HG03025 (cell line): ENCODE results near the gene MYRIP.
A peak's percentile ranks its signal among the peaks of the same experiment; 100 is the strongest.

Source experiments
- ATAC-seq: cut with Tn5 transposase; IDR thresholded peaks from one replicate; pipeline ENCODE4 v1.9.1; 2021; ENCODE audit warnings: mild to moderate bottlenecking, moderate library complexity; ENCODE audit not compliant: unreplicated experiment, low FRiP score

The MYRIP gene

GRCh38 chr3:40169983-40170382 lies 360.6 kb downstream of the MYRIP start:
- ATAC-seq, result peak; percentile 39

- peak; percentile 97 for ATAC-seq
Measured at GRCh38 chr3:40170395-40170794, 361.0 kb downstream of the MYRIP start.

- no peak for ATAC-seq
Measured at GRCh38 chr3:40172560-40172959, 363.2 kb downstream of the MYRIP start.

- ATAC-seq, result no peak
Measured at GRCh38 chr3:40173227-40173721, 363.9 kb downstream of the MYRIP start.

GRCh38 chr3:40178012-40178594 lies 368.7 kb downstream of the MYRIP start:
- ATAC-seq, result no peak

- ATAC-seq, result no peak
Measured at GRCh38 chr3:40179016-40179415, 369.6 kb downstream of the MYRIP start.

- ATAC-seq, result no peak
Measured at GRCh38 chr3:40181182-40181581, 371.8 kb downstream of the MYRIP start.

GRCh38 chr3:40185029-40185695 lies 375.8 kb downstream of the MYRIP start:
- ATAC-seq, result peak; percentile 39

- no peak for ATAC-seq
Measured at GRCh38 chr3:40186508-40186907, 377.1 kb downstream of the MYRIP start.

GRCh38 chr3:40187945-40188344 lies 378.5 kb downstream of the MYRIP start:
- peak; percentile 62 for ATAC-seq

GRCh38 chr3:40189118-40189517 lies 379.7 kb downstream of the MYRIP start:
- no peak for ATAC-seq

GRCh38 chr3:40190056-40190455 lies 380.6 kb downstream of the MYRIP start:
- no peak for ATAC-seq

- ATAC-seq, result no peak
Measured at GRCh38 chr3:40191251-40191650, 381.8 kb downstream of the MYRIP start.

- ATAC-seq, result no peak
Measured at GRCh38 chr3:40191850-40192448, 382.5 kb downstream of the MYRIP start.

GRCh38 chr3:40192628-40193027 lies 383.2 kb downstream of the MYRIP start:
- ATAC-seq, result no peak

GRCh38 chr3:40196966-40197365 lies 387.6 kb downstream of the MYRIP start:
- no peak for ATAC-seq

- no peak for ATAC-seq
Measured at GRCh38 chr3:40200692-40201316, 391.4 kb downstream of the MYRIP start.

GRCh38 chr3:40201770-40202169 lies 392.4 kb downstream of the MYRIP start:
- no peak for ATAC-seq

- no peak for ATAC-seq
Measured at GRCh38 chr3:40206522-40206921, 397.1 kb downstream of the MYRIP start.

- ATAC-seq, result no peak
Measured at GRCh38 chr3:40207796-40208195, 398.4 kb downstream of the MYRIP start.

- ATAC-seq, result no peak
Measured at GRCh38 chr3:40208251-40208650, 398.8 kb downstream of the MYRIP start.
